Right atrium auricular region (tissue), 2 donors: ENCODE measurements around the gene C10orf62. TPM values are rescaled to one million over a fixed set of nuclear protein-coding genes. Genes with fewer than 3 reads are reported as not detected.

Source experiments
- DNase-seq: peaks from one replicate; pipeline ENCODE4 v3.0.0-alpha.2; 2019; ENCODE audit warnings: low spot score
- H3K27ac ChIP-seq, 2 donors: fragments of 200-600 bp; sonication (generic); 1 replicate in 1 of 2; 2 replicates in 1 of 2; pipeline ENCODE4 v1.5.1; 2016 to 2019
- H3K27me3 ChIP-seq, 2 donors: fragments of 200-600 bp; sonication (generic); one replicate each; pipeline versions ENCODE4 v1.5.1 to v1.6.0; 2017 to 2019
- H3K36me3 ChIP-seq: fragments of 200-600 bp; sonication (generic); one replicate; pipeline ENCODE4 v1.5.1; 2016
- H3K4me1 ChIP-seq, 2 donors: fragments of 200-600 bp; sonication (generic); one replicate each; pipeline versions ENCODE4 v1.5.1 to v1.6.0; 2017 to 2019
- H3K4me3 ChIP-seq, 2 donors: fragments of 200-600 bp; sonication (generic); 1 replicate in 1 of 2; 2 replicates in 1 of 2; pipeline ENCODE4 v1.5.1; 2017 to 2019; ENCODE audit warnings: mild to moderate bottlenecking in 1 of 2, moderate library complexity in 1 of 2
- H3K9me3 ChIP-seq, 2 donors: fragments of 200-600 bp; sonication (generic); one replicate each; pipeline ENCODE4 v1.5.1; 2019
- CTCF ChIP-seq, 2 donors: fragments of 200-600 bp; sonication (generic); IDR thresholded peaks; one replicate each; pipeline ENCODE4 v1.5.1; 2019; ENCODE audit warnings: antibody characterized with exemption in 2 of 2
- total RNA-seq, 2 donors: library from RNA; depleted of rRNA; stranded (reverse); fragments of >200 nt; gene quantifications; one replicate each; pipeline ENCODE4 v1.1.0, GENCODE V29; 2016

Gene C10orf62
- total RNA-seq, 2 donors from 2014 or later: 0.35 to 0.67 TPM

GRCh38 chr10:97627731-97628130 lies 38.2 kb downstream of the C10orf62 start:
- no peaks in the 10 kb centered on the region for H3K27me3 ChIP-seq
- peak overlapping the region; percentile 38 to 64 for H3K27ac ChIP-seq
- no peaks in the 10 kb centered on the region for H3K36me3 ChIP-seq
- peaks cover 0 to 9% of the 10 kb centered on the region in 2 donors for H3K4me1 ChIP-seq
- H3K4me3 ChIP-seq: no peak overlapping the region
- DNase-seq: no peak
- H3K9me3 ChIP-seq: no peaks in the 10 kb centered on the region
- no peak for TF ChIP-seq CTCF (IDR thresholded peaks at IDR 0.05)

- Histone ChIP-seq H3K4me1 (peaks cover 0 to 11% of the 10 kb centered on the region in 2 donors), H3K27ac (peak overlapping the region; percentile 38 to 64), H3K36me3 (no peaks in the 10 kb centered on the region), H3K4me3 (no peak overlapping the region), H3K27me3 (no peaks in the 10 kb centered on the region), H3K9me3 (no peaks in the 10 kb centered on the region)
- no peak for DNase-seq
- no peak for TF ChIP-seq CTCF (IDR thresholded peaks at IDR 0.05)
Measured at GRCh38 chr10:97628228-97628627, 38.7 kb downstream of the C10orf62 start.

- no peak overlapping the region for H3K27ac ChIP-seq
- peaks cover 0 to 11% of the 10 kb centered on the region in 2 donors for H3K4me1 ChIP-seq
- no peaks in the 10 kb centered on the region for H3K9me3 ChIP-seq
- H3K4me3 ChIP-seq: no peak overlapping the region
- no peaks in the 10 kb centered on the region for H3K36me3 ChIP-seq
- no peak for TF ChIP-seq CTCF (IDR thresholded peaks at IDR 0.05)
- no peak for DNase-seq
- no peaks in the 10 kb centered on the region for H3K27me3 ChIP-seq
Measured at GRCh38 chr10:97629289-97629688, 39.8 kb downstream of the C10orf62 start.

- Histone ChIP-seq H3K27me3 (no peaks in the 10 kb centered on the region), H3K36me3 (no peaks in the 10 kb centered on the region), H3K4me1 (peaks cover 0 to 11% of the 10 kb centered on the region in 2 donors), H3K27ac (no peak overlapping the region), H3K9me3 (no peaks in the 10 kb centered on the region), H3K4me3 (no peak overlapping the region)
- no peak for DNase-seq
- TF ChIP-seq CTCF (IDR thresholded peaks at IDR 0.05): no peak
Measured at GRCh38 chr10:97631098-97631497, 41.6 kb downstream of the C10orf62 start.

GRCh38 chr10:97632949-97633884 lies 43.7 kb downstream of the C10orf62 start, which contains the start of gene MORN4:
MORN4 (minus strand) TSS chr10:97633500; CDS start chr10:97619653, 13,847 bp downstream.
- peak; percentile 96 for DNase-seq
- H3K4me3 ChIP-seq: peak within 1 kb of the TSS; percentile 64 to 65
- H3K36me3 ChIP-seq: no peaks in the 10 kb centered on the region
- no peaks in the 10 kb centered on the region for H3K27me3 ChIP-seq
- H3K27ac ChIP-seq: peak within 1 kb of the TSS; percentile 54 to 62
- H3K4me1 ChIP-seq: peaks cover 0 to 7% of the 10 kb centered on the region in 2 donors
- TF ChIP-seq CTCF (IDR thresholded peaks at IDR 0.05): peak in 1 of 2 donors; percentile 5
- H3K9me3 ChIP-seq: no peaks in the 10 kb centered on the region
